Measurements from ENCODE around the gene ACIN1.

ACIN1 gene

DNA sequence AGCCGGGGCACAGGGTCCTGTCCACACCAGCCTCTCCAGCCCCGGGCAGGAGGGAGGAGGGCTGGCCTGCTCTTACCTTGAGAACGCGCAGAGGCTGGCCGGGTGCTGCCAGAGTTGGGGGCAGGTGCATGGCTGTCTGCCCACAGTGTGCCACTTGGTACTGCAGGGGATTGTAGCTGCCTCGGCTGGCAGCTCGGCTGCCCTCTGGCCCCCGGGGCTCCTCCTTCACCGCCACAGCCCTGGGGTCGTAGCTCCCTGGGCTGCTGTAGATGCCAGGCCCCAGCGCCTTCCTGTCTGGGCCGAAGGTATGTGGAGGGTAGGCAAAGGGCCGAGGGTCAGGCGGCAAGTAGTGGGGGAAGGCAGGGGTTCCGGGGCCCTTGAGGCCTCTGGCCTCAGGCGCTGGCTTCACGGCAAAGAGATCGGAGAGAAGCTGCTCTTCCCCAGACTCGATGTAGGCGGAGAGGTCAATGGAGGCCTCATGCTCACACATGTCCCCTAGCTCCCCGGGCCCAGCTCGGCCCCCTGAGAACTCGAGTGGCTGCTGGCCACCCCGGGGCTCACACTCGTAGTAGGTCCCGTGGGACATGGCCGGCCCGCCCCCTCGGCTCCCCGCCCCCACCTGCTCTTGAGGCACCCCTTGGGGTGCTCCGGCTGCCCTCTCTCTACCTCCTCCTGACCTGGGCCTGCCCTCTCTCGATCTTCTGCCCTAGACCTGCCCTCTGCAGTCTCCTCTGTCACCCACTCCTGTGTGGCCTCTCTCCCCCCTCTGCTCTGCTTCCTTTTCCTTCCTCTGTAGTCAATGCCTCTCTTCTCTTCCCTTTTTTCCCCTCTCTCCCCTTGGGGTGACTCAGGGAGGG is 23.8 kb upstream of the ACIN1 start, which contains the start of gene CEBPE:
CEBPE (minus strand) TSS at position 750 of the 857 bp plus-strand sequence; CDS start at position 586, 164 bp downstream.
- TF ChIP-seq CTCF (IDR thresholded peaks at IDR 0.05; ENCODE audit: low read length), result no peak
- no peak within 1 kb of the TSS for H3K4me3 ChIP-seq (ENCODE audit: low read depth, low read length, poor library complexity, severe bottlenecking)
- no peaks in the 10 kb centered on the region for H3K9me3 ChIP-seq (ENCODE audit: low read length)
- H3K36me3 ChIP-seq (ENCODE audit: insufficient read depth, low read length), result no peaks in the 10 kb centered on the region
- no peaks in the 10 kb centered on the region for H3K9me2 ChIP-seq (ENCODE audit: low read depth, low read length)
- no peaks in the 10 kb centered on the region for H4K20me1 ChIP-seq (ENCODE audit: insufficient read depth, low read length)
- no peak within 1 kb of the TSS for H2AFZ ChIP-seq (ENCODE audit: low read length)
- H3K4me1 ChIP-seq (ENCODE audit: insufficient read depth, low read length, severe bottlenecking), result peaks cover 24% of the 10 kb centered on the region
- peak within 1 kb of the TSS; percentile 8; the same call in 1 of the 2 replicates for H3K9ac ChIP-seq (ENCODE audit: low read length)
- H3K27ac ChIP-seq (ENCODE audit: low read depth, low read length, poor library complexity, severe bottlenecking), result peak within 1 kb of the TSS; percentile 67
- H3F3A ChIP-seq (ENCODE audit: insufficient read depth, low read length), result no peaks in the 10 kb centered on the region
- no peaks in the 10 kb centered on the region for H3K27me3 ChIP-seq (ENCODE audit: insufficient read depth, low read length)
- H3K4me2 ChIP-seq (ENCODE audit: low read length), result peak within 1 kb of the TSS; percentile 55; the same call in 1 of the 2 replicates
- H3K79me2 ChIP-seq (ENCODE audit: insufficient read depth, low read length), result no peaks in the 10 kb centered on the region

GRCh38 chr14:23117371-23118020 is 22.6 kb upstream of the ACIN1 start:
- peaks cover 24% of the 10 kb centered on the region for H3K4me1 ChIP-seq (ENCODE audit: insufficient read depth, low read length, severe bottlenecking)

DNA sequence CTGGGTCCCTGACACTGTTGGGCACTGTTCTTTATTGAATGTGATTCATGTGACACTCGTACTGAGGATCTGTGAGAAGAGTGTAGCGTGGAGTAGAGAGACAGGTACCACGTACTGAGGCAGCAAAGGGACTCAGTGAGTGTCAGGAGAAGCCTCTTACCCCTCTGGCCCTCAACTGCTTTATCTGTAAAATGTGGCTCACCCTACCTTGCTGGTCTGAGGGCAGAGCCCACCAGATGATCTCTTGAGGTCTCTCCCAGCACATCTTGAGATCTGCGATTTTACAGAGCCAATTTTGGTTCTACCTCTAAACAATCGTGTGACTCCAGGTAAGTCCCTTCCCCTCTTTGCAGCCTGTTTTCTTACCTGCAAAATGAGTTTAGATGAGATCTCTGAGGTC is 21.0 kb upstream of the ACIN1 start:
- peaks cover 3% of the 10 kb centered on the region; the same call in 1 of the 2 replicates for H3K27me3 ChIP-seq (ENCODE audit: insufficient read depth, low read length)
- no peaks in the 10 kb centered on the region for H3F3A ChIP-seq (ENCODE audit: insufficient read depth, low read length)
- TF ChIP-seq CTCF (IDR thresholded peaks at IDR 0.05; ENCODE audit: low read length) (no peak), EZH2 (IDR thresholded peaks at IDR 0.05; ENCODE audit: borderline replicate concordance, low read length) (no peak)
- no peak overlapping the region for H3K27ac ChIP-seq (ENCODE audit: low read depth, low read length, poor library complexity, severe bottlenecking)
- H3K9me2 ChIP-seq (ENCODE audit: low read depth, low read length), result no peaks in the 10 kb centered on the region
- H3K79me2 ChIP-seq (ENCODE audit: insufficient read depth, low read length), result no peaks in the 10 kb centered on the region
- no peaks in the 10 kb centered on the region for H3K36me3 ChIP-seq (ENCODE audit: insufficient read depth, low read length)
- H3K9ac ChIP-seq (ENCODE audit: low read length), result no peak overlapping the region
- no peak overlapping the region for H3K4me3 ChIP-seq (ENCODE audit: low read depth, low read length, poor library complexity, severe bottlenecking)
- H3K9me3 ChIP-seq (ENCODE audit: low read length), result no peaks in the 10 kb centered on the region
- H4K20me1 ChIP-seq (ENCODE audit: insufficient read depth, low read length), result no peaks in the 10 kb centered on the region
- H2AFZ ChIP-seq (ENCODE audit: low read length), result no peak overlapping the region
- H3K4me2 ChIP-seq (ENCODE audit: low read length), result no peak overlapping the region
- peaks cover 19% of the 10 kb centered on the region for H3K4me1 ChIP-seq (ENCODE audit: insufficient read depth, low read length, severe bottlenecking)

More at GRCh38 chr14:23117371-23118020, 22.6 kb upstream of the ACIN1 start:
- no peak overlapping the region for H3K27ac ChIP-seq (ENCODE audit: low read depth, low read length, poor library complexity, severe bottlenecking)
- no peak overlapping the region for H3K4me2 ChIP-seq (ENCODE audit: low read length)
- H3K9ac ChIP-seq (ENCODE audit: low read length), result no peak overlapping the region
- H3K9me2 ChIP-seq (ENCODE audit: low read depth, low read length), result no peaks in the 10 kb centered on the region
- no peaks in the 10 kb centered on the region for H3K79me2 ChIP-seq (ENCODE audit: insufficient read depth, low read length)
- no peaks in the 10 kb centered on the region for H3K36me3 ChIP-seq (ENCODE audit: insufficient read depth, low read length)
- H3F3A ChIP-seq (ENCODE audit: insufficient read depth, low read length), result no peaks in the 10 kb centered on the region
- H4K20me1 ChIP-seq (ENCODE audit: insufficient read depth, low read length), result no peaks in the 10 kb centered on the region
- no peak overlapping the region for H2AFZ ChIP-seq (ENCODE audit: low read length)
- no peak for TF ChIP-seq EZH2 (IDR thresholded peaks at IDR 0.05; ENCODE audit: borderline replicate concordance, low read length)
- H3K4me3 ChIP-seq (ENCODE audit: low read depth, low read length, poor library complexity, severe bottlenecking), result no peak overlapping the region
- H3K9me3 ChIP-seq (ENCODE audit: low read length), result no peaks in the 10 kb centered on the region
- no peaks in the 10 kb centered on the region for H3K27me3 ChIP-seq (ENCODE audit: insufficient read depth, low read length)

All from OCI-LY1 (cell line).